ENCODE data around the gene PHF21B. TPM values are rescaled to one million over a fixed set of nuclear protein-coding genes. Genes with fewer than 3 reads are reported as not detected.

Gene PHF21B
- total RNA-seq, 1 experiment from 2014 or later: 5.9 TPM

GRCh38 chr22:44898236-44898635, 111.6 kb downstream of the PHF21B start:
- no peak for DNase-seq
- Histone ChIP-seq H3K4me1 (ENCODE audit: low read length) (no peaks in the 10 kb centered on the region), H3K27ac (ENCODE audit: low read length) (no peak overlapping the region)

GRCh38 chr22:44895296-44896055, 114.3 kb downstream of the PHF21B start:
- no peaks in the 10 kb centered on the region for H3K79me2 ChIP-seq (ENCODE audit: low read length)
- H4K20me1 ChIP-seq (ENCODE audit: insufficient read depth, low read depth, low read length): no peaks in the 10 kb centered on the region
- H3K4me3 ChIP-seq (ENCODE audit: low read length): no peak overlapping the region
- DNase-seq: no peak
- H2AFZ ChIP-seq (ENCODE audit: low read length): no peak overlapping the region
- no peaks in the 10 kb centered on the region for H3K27me3 ChIP-seq (ENCODE audit: low read length)
- H3K9ac ChIP-seq (ENCODE audit: low read length): no peak overlapping the region
- no peaks in the 10 kb centered on the region for H3K4me1 ChIP-seq (ENCODE audit: low read length)
- no peaks in the 10 kb centered on the region for H3K9me3 ChIP-seq (ENCODE audit: low read length)
- no peak overlapping the region for H3K27ac ChIP-seq (ENCODE audit: low read length)
- no peaks in the 10 kb centered on the region for H3K36me3 ChIP-seq (ENCODE audit: insufficient read depth, low read length)
- no peak overlapping the region for H3K4me2 ChIP-seq (ENCODE audit: low read depth, low read length, poor library complexity, severe bottlenecking)
- H3K9me2 ChIP-seq (replicated peaks; ENCODE audit: insufficient read depth, low read length): no peaks in the 10 kb centered on the region

More at GRCh38 chr22:44898236-44898635, 111.6 kb downstream of the PHF21B start:
- Histone ChIP-seq H3K36me3 (ENCODE audit: insufficient read depth, low read length) (no peaks in the 10 kb centered on the region), H3K9ac (ENCODE audit: low read length) (no peak overlapping the region), H3K79me2 (ENCODE audit: low read length) (no peaks in the 10 kb centered on the region), H3K27me3 (ENCODE audit: low read length) (no peaks in the 10 kb centered on the region), H4K20me1 (ENCODE audit: insufficient read depth, low read depth, low read length) (no peaks in the 10 kb centered on the region), H3K9me2 (replicated peaks; ENCODE audit: insufficient read depth, low read length) (no peaks in the 10 kb centered on the region), H3K4me2 (ENCODE audit: low read depth, low read length, poor library complexity, severe bottlenecking) (no peak overlapping the region), H2AFZ (ENCODE audit: low read length) (no peak overlapping the region), H3K9me3 (ENCODE audit: low read length) (no peaks in the 10 kb centered on the region), H3K4me3 (ENCODE audit: low read length) (no peak overlapping the region)

DNA sequence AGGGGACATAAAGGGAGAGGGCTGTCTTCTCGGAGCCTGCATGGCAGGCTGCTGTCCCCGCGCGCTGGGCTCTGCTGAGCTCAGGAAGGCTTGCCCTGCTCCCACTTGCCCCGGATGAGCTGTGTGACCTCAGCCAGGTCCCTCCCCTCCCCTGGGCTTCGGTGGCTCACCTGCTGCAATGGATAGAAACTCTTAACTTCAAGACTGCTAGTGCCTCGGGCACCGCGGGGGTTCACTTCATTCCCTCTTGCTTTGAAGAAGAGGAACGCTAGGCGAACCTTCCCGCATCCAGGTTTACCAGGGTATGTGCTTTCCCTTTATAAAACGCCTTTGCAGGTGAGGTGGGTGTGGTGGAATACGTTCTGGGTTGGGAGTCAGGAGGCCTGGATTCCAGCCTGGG, 115.0 kb downstream of the PHF21B start:
- no peaks in the 10 kb centered on the region for H3K4me1 ChIP-seq (ENCODE audit: low read length)
- no peaks in the 10 kb centered on the region for H3K9me2 ChIP-seq (replicated peaks; ENCODE audit: insufficient read depth, low read length)
- no peak for DNase-seq
- no peaks in the 10 kb centered on the region for H3K79me2 ChIP-seq (ENCODE audit: low read length)
- no peak overlapping the region for H3K4me2 ChIP-seq (ENCODE audit: low read depth, low read length, poor library complexity, severe bottlenecking)
- no peaks in the 10 kb centered on the region for H3K27me3 ChIP-seq (ENCODE audit: low read length)
- no peaks in the 10 kb centered on the region for H4K20me1 ChIP-seq (ENCODE audit: insufficient read depth, low read depth, low read length)
- H3K9me3 ChIP-seq (ENCODE audit: low read length): no peaks in the 10 kb centered on the region
- no peak overlapping the region for H2AFZ ChIP-seq (ENCODE audit: low read length)
- no peak overlapping the region for H3K9ac ChIP-seq (ENCODE audit: low read length)
- no peak overlapping the region for H3K27ac ChIP-seq (ENCODE audit: low read length)
- H3K36me3 ChIP-seq (ENCODE audit: insufficient read depth, low read length): no peaks in the 10 kb centered on the region
- no peak overlapping the region for H3K4me3 ChIP-seq (ENCODE audit: low read length)

GRCh38 chr22:44894321-44894720, 115.5 kb downstream of the PHF21B start:
- H3K36me3 ChIP-seq (ENCODE audit: insufficient read depth, low read length): no peaks in the 10 kb centered on the region
- H3K9me2 ChIP-seq (replicated peaks; ENCODE audit: insufficient read depth, low read length): no peaks in the 10 kb centered on the region
- no peaks in the 10 kb centered on the region for H3K4me1 ChIP-seq (ENCODE audit: low read length)
- H3K27ac ChIP-seq (ENCODE audit: low read length): no peak overlapping the region
- H3K27me3 ChIP-seq (ENCODE audit: low read length): no peaks in the 10 kb centered on the region
- DNase-seq: no peak
- no peak overlapping the region for H3K9ac ChIP-seq (ENCODE audit: low read length)
- H3K79me2 ChIP-seq (ENCODE audit: low read length): no peaks in the 10 kb centered on the region
- no peaks in the 10 kb centered on the region for H4K20me1 ChIP-seq (ENCODE audit: insufficient read depth, low read depth, low read length)
- no peak overlapping the region for H3K4me3 ChIP-seq (ENCODE audit: low read length)
- no peak overlapping the region for H2AFZ ChIP-seq (ENCODE audit: low read length)
- H3K4me2 ChIP-seq (ENCODE audit: low read depth, low read length, poor library complexity, severe bottlenecking): no peak overlapping the region
- no peaks in the 10 kb centered on the region for H3K9me3 ChIP-seq (ENCODE audit: low read length)

DNA sequence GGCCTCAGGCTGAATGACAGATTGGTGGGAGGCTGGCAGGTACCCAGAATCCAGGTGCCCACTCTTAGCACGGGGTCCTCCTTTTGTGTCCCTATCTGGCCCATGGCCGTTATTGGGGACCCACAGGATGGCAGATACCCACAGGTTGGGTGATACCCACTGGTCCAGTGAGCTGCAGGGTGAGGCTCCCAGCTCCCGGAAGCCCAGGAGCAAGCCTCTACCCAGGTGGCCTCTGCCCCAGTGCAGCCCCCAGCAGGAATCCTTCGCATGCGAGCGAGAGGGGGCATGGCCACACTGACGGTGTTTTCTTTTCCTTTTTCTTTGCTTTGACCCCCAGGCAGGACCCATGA, 116.1 kb downstream of the PHF21B start:
- no peak for DNase-seq
- Histone ChIP-seq H3K9me3 (ENCODE audit: low read length) (no peaks in the 10 kb centered on the region), H3K4me2 (ENCODE audit: low read depth, low read length, poor library complexity, severe bottlenecking) (no peak overlapping the region), H3K36me3 (ENCODE audit: insufficient read depth, low read length) (no peaks in the 10 kb centered on the region), H4K20me1 (ENCODE audit: insufficient read depth, low read depth, low read length) (no peaks in the 10 kb centered on the region), H3K4me1 (ENCODE audit: low read length) (no peaks in the 10 kb centered on the region), H3K79me2 (ENCODE audit: low read length) (no peaks in the 10 kb centered on the region), H3K27me3 (ENCODE audit: low read length) (no peaks in the 10 kb centered on the region), H2AFZ (ENCODE audit: low read length) (no peak overlapping the region), H3K4me3 (ENCODE audit: low read length) (no peak overlapping the region), H3K27ac (ENCODE audit: low read length) (no peak overlapping the region), H3K9ac (ENCODE audit: low read length) (no peak overlapping the region), H3K9me2 (replicated peaks; ENCODE audit: insufficient read depth, low read length) (no peaks in the 10 kb centered on the region)

- Histone ChIP-seq H3K4me1 (ENCODE audit: low read length) (no peaks in the 10 kb centered on the region), H3K79me2 (ENCODE audit: low read length) (no peaks in the 10 kb centered on the region), H3K36me3 (ENCODE audit: insufficient read depth, low read length) (no peaks in the 10 kb centered on the region), H3K27ac (ENCODE audit: low read length) (no peak overlapping the region), H3K9me2 (replicated peaks; ENCODE audit: insufficient read depth, low read length) (no peaks in the 10 kb centered on the region), H3K4me2 (ENCODE audit: low read depth, low read length, poor library complexity, severe bottlenecking) (no peak overlapping the region), H4K20me1 (ENCODE audit: insufficient read depth, low read depth, low read length) (no peaks in the 10 kb centered on the region), H3K9ac (ENCODE audit: low read length) (no peak overlapping the region), H3K27me3 (ENCODE audit: low read length) (no peaks in the 10 kb centered on the region), H2AFZ (ENCODE audit: low read length) (no peak overlapping the region), H3K4me3 (ENCODE audit: low read length) (no peak overlapping the region), H3K9me3 (ENCODE audit: low read length) (no peaks in the 10 kb centered on the region)
- no peak for DNase-seq
These were observed 116.7 kb downstream of the PHF21B start for GRCh38 chr22:44892803-44893730.

- Histone ChIP-seq H3K9me3 (ENCODE audit: low read length) (no peaks in the 10 kb centered on the region), H3K4me2 (ENCODE audit: low read depth, low read length, poor library complexity, severe bottlenecking) (no peak overlapping the region), H3K9ac (ENCODE audit: low read length) (no peak overlapping the region)
These were observed 117.6 kb downstream of the PHF21B start for GRCh38 chr22:44892243-44892642.

DNA sequence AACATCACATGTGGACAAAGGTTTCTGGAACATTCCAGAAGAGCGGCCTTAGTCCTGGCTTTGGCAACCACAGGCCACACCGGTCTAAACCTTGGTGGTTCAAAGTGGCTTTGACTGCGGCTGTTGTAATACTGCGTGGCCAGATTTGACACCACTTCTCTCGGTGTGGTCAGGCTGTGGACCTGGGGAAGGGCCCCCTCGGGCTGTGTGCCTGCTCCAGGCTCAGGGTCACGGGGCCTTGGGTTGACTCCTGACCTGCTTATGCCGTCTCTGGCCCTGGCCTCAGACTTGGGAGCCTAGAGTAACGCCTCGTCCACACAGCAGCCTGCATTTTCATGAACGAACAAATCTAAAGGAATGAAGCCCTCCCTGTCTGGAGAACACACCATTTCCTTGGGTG, 118.0 kb downstream of the PHF21B start:
- Histone ChIP-seq H3K4me3 (ENCODE audit: low read length) (no peak overlapping the region), H3K4me2 (ENCODE audit: low read depth, low read length, poor library complexity, severe bottlenecking) (no peak overlapping the region), H3K79me2 (ENCODE audit: low read length) (no peaks in the 10 kb centered on the region), H3K9me2 (replicated peaks; ENCODE audit: insufficient read depth, low read length) (no peaks in the 10 kb centered on the region), H3K4me1 (ENCODE audit: low read length) (no peaks in the 10 kb centered on the region), H3K9me3 (ENCODE audit: low read length) (no peaks in the 10 kb centered on the region), H4K20me1 (ENCODE audit: insufficient read depth, low read depth, low read length) (no peaks in the 10 kb centered on the region), H3K36me3 (ENCODE audit: insufficient read depth, low read length) (no peaks in the 10 kb centered on the region), H3K9ac (ENCODE audit: low read length) (no peak overlapping the region), H3K27ac (ENCODE audit: low read length) (no peak overlapping the region), H2AFZ (ENCODE audit: low read length) (no peak overlapping the region), H3K27me3 (ENCODE audit: low read length) (no peaks in the 10 kb centered on the region)
- DNase-seq: no peak

More at GRCh38 chr22:44892243-44892642, 117.6 kb downstream of the PHF21B start:
- Histone ChIP-seq H3K4me3 (ENCODE audit: low read length) (no peak overlapping the region), H3K27ac (ENCODE audit: low read length) (no peak overlapping the region), H3K79me2 (ENCODE audit: low read length) (no peaks in the 10 kb centered on the region), H3K9me2 (replicated peaks; ENCODE audit: insufficient read depth, low read length) (no peaks in the 10 kb centered on the region), H3K4me1 (ENCODE audit: low read length) (no peaks in the 10 kb centered on the region), H2AFZ (ENCODE audit: low read length) (no peak overlapping the region), H3K36me3 (ENCODE audit: insufficient read depth, low read length) (no peaks in the 10 kb centered on the region), H4K20me1 (ENCODE audit: insufficient read depth, low read depth, low read length) (no peaks in the 10 kb centered on the region), H3K27me3 (ENCODE audit: low read length) (no peaks in the 10 kb centered on the region)
- DNase-seq: no peak
